Activated T-helper 17 cell treated with anti-CD3 and anti-CD28 coated beads, Interleukin-2, amount 50 U/mL, for 72 hours (primary cell): Measurements from ENCODE around the gene TNFRSF8. TPM values are rescaled to one million over a fixed set of nuclear protein-coding genes. Genes with fewer than 3 reads are reported as not detected.
"Not testable (repeated sequence)": the region's sequence is repeated elsewhere in the genome, so short reads cannot be mapped to it uniquely, and the experiment has no call there.

ENCODE experiments used
- ATAC-seq: fragments of 150-1000 bp; cut with Tn5 transposase; replicated peaks from 2 replicates; pipeline ENCODE4 v1.10.0; 2021; ENCODE audit warnings: mild to moderate bottlenecking, moderate library complexity
- H3K27ac Mint-ChIP-seq: one replicate; pipeline ENCODE4 v1.8.0; 2022; ENCODE audit warnings: mixed read lengths
- H3K27me3 Mint-ChIP-seq: one replicate; pipeline ENCODE4 v1.8.0; 2022; ENCODE audit warnings: mixed read lengths
- H3K36me3 Mint-ChIP-seq: one replicate; pipeline ENCODE4 v1.8.0; 2022; ENCODE audit warnings: low read depth, mild to moderate bottlenecking, mixed read lengths
- H3K4me1 Mint-ChIP-seq: one replicate; pipeline ENCODE4 v1.8.0; 2022; ENCODE audit warnings: mixed read lengths
- H3K4me3 Mint-ChIP-seq: one replicate; pipeline ENCODE4 v1.8.0; 2022; ENCODE audit warnings: mild to moderate bottlenecking, mixed read lengths
- H3K9me3 Mint-ChIP-seq: one replicate; pipeline ENCODE4 v1.8.0; 2022; ENCODE audit warnings: mixed read lengths
- total RNA-seq, 2 donors: library from RNA; stranded (reverse); gene quantifications; one replicate each; pipeline ENCODE4 v1.2.3, GENCODE V29; 2022

TNFRSF8 gene
- total RNA-seq, 2 donors from 2014 or later, result 35.3 to 216 TPM

DNA sequence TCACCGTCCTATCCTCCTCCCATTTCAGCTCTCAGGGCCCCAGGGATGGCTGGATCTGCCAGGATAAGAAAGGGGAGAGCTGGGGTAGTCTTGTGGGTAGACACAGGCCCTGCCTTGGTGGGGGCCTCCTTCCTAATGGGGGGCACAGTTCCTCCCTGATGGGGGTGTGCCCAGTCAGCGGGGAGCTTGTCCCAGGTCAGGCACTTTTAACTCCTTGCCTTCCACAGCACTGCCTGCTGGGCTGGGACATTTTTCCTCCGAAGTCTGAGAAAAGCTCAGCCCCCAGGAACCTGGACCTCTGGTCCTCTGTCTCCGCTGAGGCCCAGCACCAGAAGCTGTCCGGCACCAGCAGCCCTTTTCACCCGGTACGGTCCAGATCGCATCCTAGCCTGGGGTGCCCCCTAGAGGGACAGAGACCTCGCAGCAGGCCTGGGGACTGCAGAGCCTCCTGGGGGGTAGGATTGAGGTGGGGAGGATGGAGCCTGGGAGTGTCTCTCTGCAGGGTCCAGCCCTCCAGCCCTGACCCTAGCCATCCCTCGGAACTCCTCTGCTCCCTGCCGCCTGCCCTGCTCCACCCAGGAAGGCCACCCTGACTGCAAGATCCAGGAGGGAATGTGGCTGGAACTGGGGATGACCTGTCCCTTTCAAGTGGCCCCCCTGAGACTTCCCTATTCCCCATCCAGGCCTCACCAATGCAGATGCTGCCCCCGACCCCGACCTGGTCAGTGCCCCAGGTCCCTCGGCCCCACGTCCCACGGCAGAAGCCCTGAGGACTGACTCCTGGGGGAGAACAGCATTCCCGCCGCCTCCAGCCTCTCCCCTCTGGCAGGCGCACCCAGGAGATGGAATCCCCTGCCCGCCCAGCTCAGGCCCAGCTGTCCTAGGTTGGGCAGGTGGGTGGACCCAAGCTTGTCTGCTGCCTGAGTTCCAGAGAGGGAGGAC lies 31.8 kb upstream of the TNFRSF8 start:
- no peak overlapping the region for H3K27ac Mint-ChIP-seq
- peaks cover 48% of the 10 kb centered on the region for H3K36me3 Mint-ChIP-seq
- no peaks in the 10 kb centered on the region for H3K9me3 Mint-ChIP-seq
- no peak overlapping the region for H3K4me3 Mint-ChIP-seq
- H3K4me1 Mint-ChIP-seq, result peaks cover 5% of the 10 kb centered on the region
- H3K27me3 Mint-ChIP-seq, result no peaks in the 10 kb centered on the region
- ATAC-seq, result peak; percentile 76

DNA sequence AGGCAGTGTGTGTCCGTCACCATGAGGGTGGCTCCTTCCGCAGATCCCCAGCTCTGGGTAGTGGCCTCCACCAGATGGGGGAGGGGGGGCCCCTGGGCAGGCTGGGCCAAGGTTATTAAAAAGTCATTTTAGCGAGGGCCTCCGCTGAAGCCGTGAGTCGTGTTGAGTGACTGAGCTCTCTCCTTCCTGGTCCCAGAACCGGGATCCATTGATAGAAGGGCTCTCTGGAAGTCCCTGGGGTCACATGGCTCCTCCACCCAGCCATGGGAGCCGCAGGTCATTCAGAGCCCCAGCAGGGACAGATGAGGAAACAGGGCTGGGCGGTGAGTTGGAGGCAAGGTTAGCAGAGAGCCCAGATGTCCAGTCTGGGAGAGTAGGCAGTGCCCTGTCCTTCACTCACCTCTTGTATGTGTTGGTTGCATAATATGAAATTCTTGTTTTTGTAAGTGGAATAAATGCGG lies 30.9 kb upstream of the TNFRSF8 start:
- Mint-ChIP-seq H3K9me3 (no peaks in the 10 kb centered on the region), H3K27ac (no peak overlapping the region), H3K4me3 (no peak overlapping the region), H3K27me3 (no peaks in the 10 kb centered on the region), H3K4me1 (peaks cover 5% of the 10 kb centered on the region), H3K36me3 (peaks cover 39% of the 10 kb centered on the region)
- ATAC-seq, result no peak

DNA sequence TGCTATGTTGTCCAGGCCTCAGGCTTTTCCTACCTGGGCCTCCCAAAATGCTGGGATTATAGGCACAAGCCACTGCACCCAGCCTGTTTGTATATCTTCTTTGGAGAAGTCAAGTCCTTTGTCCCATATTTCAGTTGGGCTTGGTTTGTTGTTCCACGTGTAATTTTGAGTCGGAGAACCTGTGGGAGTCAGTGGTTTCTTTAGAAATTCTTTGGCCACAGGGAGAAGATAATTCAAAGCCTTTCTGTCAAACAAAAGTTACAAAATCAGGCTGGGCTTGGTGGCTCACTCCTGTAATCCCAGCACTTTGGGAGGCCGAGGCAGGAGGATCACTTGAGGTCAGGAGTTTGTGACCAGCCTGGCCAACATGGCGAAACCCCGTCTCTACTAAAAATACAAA lies 29.7 kb upstream of the TNFRSF8 start:
- not testable (repeated sequence) for H3K27ac Mint-ChIP-seq, ATAC-seq, H3K9me3 Mint-ChIP-seq, H3K27me3 Mint-ChIP-seq, H3K4me3 Mint-ChIP-seq, H3K4me1 Mint-ChIP-seq
- peaks cover 27% of the 10 kb centered on the region for H3K36me3 Mint-ChIP-seq

DNA sequence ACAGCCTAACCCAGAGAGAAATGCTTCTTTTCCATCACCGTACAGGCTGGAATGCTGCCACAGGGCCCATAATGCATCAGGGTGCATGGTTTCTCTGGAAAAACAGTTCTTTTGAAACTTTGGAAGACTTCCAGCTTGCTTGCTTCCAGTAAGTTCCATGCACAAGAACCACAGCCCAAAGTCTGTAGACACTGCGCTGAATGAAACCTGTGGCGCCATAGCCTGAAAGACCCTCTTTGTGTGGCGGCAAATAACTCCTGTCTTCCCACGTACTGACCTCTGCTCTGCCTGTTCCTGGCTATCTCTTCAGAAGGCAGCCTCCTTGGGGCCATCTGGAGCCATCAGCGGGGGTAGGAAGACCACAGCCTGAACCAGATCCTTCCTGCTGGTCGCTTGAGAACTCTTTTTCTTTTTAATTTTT lies 28.7 kb upstream of the TNFRSF8 start:
- peaks cover 18% of the 10 kb centered on the region for H3K36me3 Mint-ChIP-seq
- H3K9me3 Mint-ChIP-seq, result no peaks in the 10 kb centered on the region
- no peaks in the 10 kb centered on the region for H3K27me3 Mint-ChIP-seq
- H3K4me1 Mint-ChIP-seq, result peaks cover 12% of the 10 kb centered on the region
- H3K4me3 Mint-ChIP-seq, result no peak overlapping the region
- no peak for ATAC-seq
- H3K27ac Mint-ChIP-seq, result no peak overlapping the region

DNA sequence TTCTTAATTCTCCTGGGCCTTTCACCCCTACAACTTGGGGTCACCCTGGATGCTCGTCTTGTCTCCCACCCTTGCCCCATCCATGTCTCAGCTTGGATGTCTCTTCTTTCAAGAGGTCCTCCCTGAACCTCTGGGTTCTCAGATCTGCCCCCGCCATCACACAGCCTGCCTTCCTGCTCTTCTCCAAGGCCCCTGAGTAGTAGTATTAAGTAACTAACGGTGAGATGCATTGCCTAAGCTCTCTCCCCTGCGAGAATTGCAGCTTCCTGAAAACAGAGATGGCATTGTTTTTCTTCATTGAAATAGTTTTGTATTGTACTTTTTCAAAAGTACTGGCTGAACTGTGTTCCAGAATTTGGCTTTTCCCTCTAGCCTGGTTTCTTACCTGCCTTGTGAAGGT lies 27.8 kb upstream of the TNFRSF8 start:
- Mint-ChIP-seq H3K4me3 (no peak overlapping the region), H3K4me1 (peaks cover 12% of the 10 kb centered on the region), H3K9me3 (no peaks in the 10 kb centered on the region), H3K27me3 (no peaks in the 10 kb centered on the region), H3K36me3 (peaks cover 9% of the 10 kb centered on the region), H3K27ac (peak overlapping the region; percentile 1)
- ATAC-seq, result no peak

DNA sequence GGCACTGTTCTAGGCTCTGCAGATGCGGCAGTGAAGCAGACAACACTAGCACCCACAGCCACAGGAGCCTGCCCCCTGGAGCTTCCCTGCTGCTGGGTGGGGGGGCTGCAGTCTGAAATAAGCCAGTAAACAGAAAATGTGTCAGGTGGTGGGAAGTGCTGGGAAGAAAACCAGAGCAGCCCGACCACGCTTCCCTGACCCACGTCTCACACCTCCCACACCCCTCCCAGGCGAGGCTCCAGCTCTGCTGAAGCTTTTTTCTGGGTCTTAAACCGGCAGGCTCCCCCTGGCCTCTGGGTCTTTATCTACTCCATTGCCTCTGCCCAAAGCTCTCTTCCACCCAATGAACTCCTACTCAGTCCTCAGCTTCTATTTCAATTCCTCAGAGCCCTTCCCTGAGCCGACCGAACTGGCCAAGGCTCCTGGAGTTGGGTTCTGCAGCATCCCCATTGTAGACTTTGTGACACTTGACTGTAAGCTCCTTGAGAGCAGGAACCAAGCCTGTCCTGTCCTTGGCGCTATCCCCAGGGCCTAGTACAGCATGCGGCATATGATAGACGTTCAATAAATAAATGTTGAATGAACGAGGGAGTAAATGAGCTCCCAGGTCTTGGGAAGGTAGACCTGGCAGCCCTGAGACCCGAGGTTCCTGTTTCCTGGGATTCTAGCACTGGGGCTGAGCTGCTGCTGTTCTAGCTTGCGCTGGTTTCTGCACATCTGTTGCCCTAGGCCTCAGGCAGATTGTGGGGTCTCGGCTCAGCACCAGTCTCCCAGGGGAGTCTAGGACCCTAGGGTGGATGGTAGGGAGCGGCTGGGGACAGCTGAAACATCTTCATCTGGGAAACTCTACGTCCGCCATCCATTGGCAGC lies 25.4 kb upstream of the TNFRSF8 start:
- no peaks in the 10 kb centered on the region for H3K27me3 Mint-ChIP-seq
- no peaks in the 10 kb centered on the region for H3K9me3 Mint-ChIP-seq
- no peak overlapping the region for H3K4me3 Mint-ChIP-seq
- H3K27ac Mint-ChIP-seq, result no peak overlapping the region
- no peaks in the 10 kb centered on the region for H3K36me3 Mint-ChIP-seq
- H3K4me1 Mint-ChIP-seq, result peaks cover 12% of the 10 kb centered on the region
- no peak for ATAC-seq

DNA sequence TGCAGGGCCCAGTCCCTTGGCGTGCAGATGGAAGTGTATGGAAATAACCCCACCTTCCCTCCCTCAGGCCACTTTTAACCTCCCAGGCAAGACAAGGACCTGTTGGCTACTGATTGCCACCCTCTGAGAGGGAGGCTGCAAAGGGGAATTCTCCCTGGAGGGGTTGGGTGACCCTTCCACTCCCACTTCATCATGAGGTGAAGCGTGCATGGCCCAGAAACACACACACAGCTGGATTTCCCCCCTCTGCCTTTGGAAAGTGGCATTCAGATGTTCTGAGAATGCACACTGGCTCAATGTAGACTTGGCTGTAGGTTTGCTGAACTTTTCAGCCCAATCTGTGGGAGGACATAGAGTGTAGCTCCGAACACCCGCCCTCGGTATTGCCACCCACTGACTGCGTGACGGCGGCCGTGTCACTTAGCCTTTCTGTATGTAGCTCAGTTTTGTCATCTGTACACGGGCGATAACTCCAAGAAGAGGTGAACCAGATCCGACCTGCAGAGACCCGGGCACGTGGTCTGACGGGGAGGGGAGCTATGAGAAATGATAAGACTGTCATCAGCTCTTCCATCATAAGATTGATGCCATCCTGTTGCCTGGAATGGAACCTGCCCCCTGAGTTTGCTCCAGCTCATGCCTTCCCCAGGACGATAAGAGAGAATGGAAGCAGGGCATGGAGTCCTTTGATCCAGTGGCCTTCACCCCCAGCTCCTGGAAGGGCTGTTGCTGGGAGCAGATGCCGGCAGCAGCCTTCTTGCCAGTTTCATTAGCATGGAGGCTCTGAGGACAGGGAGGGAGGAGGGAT lies 24.5 kb upstream of the TNFRSF8 start:
- Mint-ChIP-seq H3K27ac (no peak overlapping the region), H3K4me1 (peaks cover 12% of the 10 kb centered on the region), H3K4me3 (no peak overlapping the region), H3K9me3 (no peaks in the 10 kb centered on the region), H3K36me3 (no peaks in the 10 kb centered on the region), H3K27me3 (no peaks in the 10 kb centered on the region)
- no peak for ATAC-seq

DNA sequence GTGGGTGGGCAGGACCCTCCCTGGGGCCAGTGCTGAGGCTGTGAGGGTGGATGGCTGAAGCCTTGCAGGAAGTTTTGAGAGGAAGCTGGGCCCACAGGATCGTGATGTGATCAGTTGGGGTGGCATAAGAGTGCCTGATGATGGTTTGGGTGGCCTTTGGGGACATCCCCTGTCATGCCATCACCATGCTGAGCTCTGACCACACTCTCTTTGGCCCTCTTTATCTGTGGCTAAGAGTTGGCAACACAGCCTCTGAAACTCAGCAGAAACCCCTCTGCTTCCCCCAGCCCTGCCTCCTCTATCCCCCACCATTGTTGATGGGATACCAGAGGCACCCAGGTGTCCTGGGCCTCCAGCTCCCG lies 24.0 kb upstream of the TNFRSF8 start:
- no peaks in the 10 kb centered on the region for H3K9me3 Mint-ChIP-seq
- H3K4me3 Mint-ChIP-seq, result no peak overlapping the region
- no peak overlapping the region for H3K27ac Mint-ChIP-seq
- H3K4me1 Mint-ChIP-seq, result peaks cover 14% of the 10 kb centered on the region
- H3K27me3 Mint-ChIP-seq, result no peaks in the 10 kb centered on the region
- ATAC-seq, result peak; percentile 63
- no peaks in the 10 kb centered on the region for H3K36me3 Mint-ChIP-seq

DNA sequence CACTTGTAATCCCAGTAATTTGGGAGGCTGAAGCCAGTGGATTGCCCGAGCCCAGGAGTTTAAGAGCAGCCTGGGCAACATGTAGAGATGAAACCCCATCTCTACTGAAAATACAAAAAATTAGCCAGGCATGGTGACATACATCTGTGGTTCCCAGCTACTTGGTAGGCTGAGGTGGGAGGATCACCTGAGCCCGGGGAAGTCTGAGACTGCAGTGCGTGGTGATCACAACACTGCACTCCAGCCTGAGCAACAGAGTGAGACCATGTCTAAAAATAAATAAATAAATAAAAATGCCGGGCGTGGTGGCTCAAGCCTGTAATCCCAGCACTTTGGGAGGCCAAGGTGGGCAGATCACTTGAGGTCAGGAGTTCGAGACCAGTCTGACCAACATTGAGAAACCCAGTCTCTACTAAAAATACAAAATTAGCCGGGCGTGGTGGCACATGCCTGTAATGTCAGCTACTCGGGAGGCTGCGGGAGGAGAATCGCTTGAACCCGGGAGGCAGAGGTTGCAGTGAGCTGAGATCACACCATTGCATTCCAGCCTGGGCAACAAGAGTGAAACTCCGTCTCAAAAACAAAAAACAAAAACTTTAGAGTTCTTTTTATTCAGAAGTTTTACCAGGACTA lies 23.2 kb upstream of the TNFRSF8 start:
- H3K27me3 Mint-ChIP-seq, ATAC-seq, H3K4me3 Mint-ChIP-seq, H3K27ac Mint-ChIP-seq, H3K9me3 Mint-ChIP-seq, H3K36me3 Mint-ChIP-seq: not testable (repeated sequence)
- peaks cover 16% of the 10 kb centered on the region for H3K4me1 Mint-ChIP-seq

DNA sequence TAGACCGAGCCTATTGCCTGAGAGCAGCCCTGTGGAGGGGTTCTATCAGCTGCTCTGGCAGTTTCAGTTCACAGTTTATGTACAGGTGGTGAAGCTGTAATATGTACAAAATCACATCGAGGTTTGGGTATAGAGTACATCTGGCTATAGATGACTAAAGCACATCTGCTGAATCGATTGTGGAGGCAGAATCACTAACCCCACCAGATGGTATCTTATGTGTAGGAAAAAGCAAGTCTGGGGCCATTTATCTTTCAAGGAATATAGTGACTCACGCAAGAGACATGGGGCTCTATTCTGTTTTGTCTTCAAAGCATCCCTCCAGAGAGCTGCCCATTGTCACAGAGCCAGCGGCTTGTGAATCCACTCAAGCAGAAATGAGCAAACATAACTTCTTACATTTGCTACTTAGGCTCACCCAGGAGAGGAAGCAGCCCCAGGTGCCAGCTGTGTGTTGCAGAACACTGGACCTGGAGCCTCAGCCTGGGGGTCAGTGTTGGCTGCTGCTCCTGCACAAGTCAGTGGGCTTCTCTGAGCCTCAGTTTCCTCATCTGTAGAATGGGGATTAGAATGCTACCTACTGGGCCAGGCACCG lies 22.5 kb upstream of the TNFRSF8 start:
- no peak overlapping the region for H3K4me3 Mint-ChIP-seq
- no peaks in the 10 kb centered on the region for H3K36me3 Mint-ChIP-seq
- H3K4me1 Mint-ChIP-seq, result peaks cover 16% of the 10 kb centered on the region
- H3K9me3 Mint-ChIP-seq, result no peaks in the 10 kb centered on the region
- ATAC-seq, result peak; percentile 62
- H3K27ac Mint-ChIP-seq, result no peak overlapping the region
- H3K27me3 Mint-ChIP-seq, result no peaks in the 10 kb centered on the region

DNA sequence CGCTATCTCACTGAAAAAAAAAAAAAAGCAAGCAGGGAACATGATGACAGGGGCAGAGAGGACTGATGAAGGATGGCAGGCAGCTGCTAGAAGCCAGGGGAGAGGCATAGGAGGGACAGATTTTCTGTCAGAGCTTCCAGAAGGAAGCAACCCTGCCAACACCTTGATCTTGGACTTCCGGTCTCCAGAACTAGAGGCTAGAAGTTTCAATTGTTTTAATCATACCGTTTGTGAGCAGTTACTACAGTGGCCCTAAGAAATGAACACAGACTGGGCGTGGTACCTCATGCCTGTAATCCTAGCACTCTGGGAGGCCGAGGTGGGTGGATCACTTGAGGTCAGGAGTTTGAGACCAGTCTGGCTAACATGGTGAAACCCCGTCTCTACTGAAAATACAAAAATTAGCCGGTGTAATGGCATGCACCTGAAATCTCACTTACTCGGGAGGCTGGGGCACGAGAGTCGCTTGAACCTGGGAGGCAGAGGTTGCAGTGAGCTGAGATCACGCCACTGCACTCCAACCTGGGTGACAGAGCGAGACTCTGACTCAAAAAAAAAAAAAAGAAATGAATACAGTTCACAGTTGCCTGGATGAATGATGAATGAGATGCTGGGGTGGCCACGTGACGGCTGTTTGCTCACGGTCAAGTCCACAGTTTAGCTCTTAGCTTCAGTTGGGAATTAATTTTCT lies 18.8 kb upstream of the TNFRSF8 start:
- ATAC-seq, result peak; percentile 57
- not testable (repeated sequence) for H3K27me3 Mint-ChIP-seq, H3K4me1 Mint-ChIP-seq, H3K9me3 Mint-ChIP-seq, H3K36me3 Mint-ChIP-seq
- H3K4me3 Mint-ChIP-seq, result peak overlapping the region; percentile 47
- H3K27ac Mint-ChIP-seq, result peak overlapping the region; percentile 56

DNA sequence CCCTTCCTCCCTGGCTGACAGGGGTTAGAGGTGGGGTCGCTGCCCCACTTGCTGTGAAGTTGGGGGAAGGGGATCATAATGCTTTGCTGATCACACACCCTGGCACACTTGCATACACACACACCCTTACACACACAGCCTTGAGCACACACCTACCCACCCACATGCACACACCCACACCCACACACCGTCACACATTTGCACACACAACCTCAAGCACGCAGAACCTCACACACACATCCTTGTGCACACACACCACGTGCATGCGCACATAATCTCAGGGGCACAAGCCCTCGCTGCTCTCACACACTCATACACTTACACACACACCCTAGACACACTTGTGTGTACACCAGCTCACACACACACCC lies 16.4 kb upstream of the TNFRSF8 start:
- Mint-ChIP-seq H3K4me1 (peaks cover 6% of the 10 kb centered on the region), H3K27me3 (no peaks in the 10 kb centered on the region)

More for the DNA sequence above, 16.4 kb upstream of the TNFRSF8 start:
- no peak overlapping the region for H3K27ac Mint-ChIP-seq
- no peaks in the 10 kb centered on the region for H3K36me3 Mint-ChIP-seq
- no peaks in the 10 kb centered on the region for H3K9me3 Mint-ChIP-seq
- no peak for ATAC-seq
- H3K4me3 Mint-ChIP-seq, result no peak overlapping the region
